ENCODE measurements around the gene ACTC1. TPM values are rescaled to one million over a fixed set of nuclear protein-coding genes. Genes with fewer than 3 reads are reported as not detected.
"Not testable (repeated sequence)": the region's sequence is repeated elsewhere in the genome, so short reads cannot be mapped to it uniquely, and the experiment has no call there.

The ACTC1 gene
- total RNA-seq: not detected in 2 replicates

- DNase-seq (ENCODE audit: low read depth in 2 of 2): peak; percentile 53 to 54
These were observed at the start of gene ACTC1 for GRCh38 chr15:34795267-34796081. TSS of gene ACTC1 (minus strand) at chr15:34795549. CDS start at chr15:34794808, 741 bp downstream.

GRCh38 chr15:34841262-34841725 lies 45.9 kb upstream of the ACTC1 start:
- no peak for DNase-seq (ENCODE audit: low read depth in 2 of 2)

DNA sequence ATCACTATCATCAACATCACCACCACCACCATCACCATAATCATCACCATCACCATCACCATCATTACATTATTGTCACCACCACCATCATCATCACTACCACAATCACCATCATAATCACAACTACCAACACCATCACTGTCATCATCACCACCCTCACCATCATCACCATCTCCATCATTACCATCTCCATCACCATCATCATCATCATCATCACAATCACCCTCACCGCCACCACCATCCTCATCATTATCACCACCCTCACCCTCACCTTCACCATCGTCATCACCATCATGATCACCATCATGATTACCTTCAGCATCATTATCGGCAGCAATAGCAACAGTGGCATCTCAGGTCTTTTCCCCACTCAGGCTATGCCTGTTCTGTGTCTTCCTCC lies 42.9 kb upstream of the ACTC1 start:
- no peak for DNase-seq (ENCODE audit: low read depth in 2 of 2)

GRCh38 chr15:34837246-34838016 lies 42.1 kb upstream of the ACTC1 start:
- peak in 1 of 2 donors; percentile 86 for DNase-seq (ENCODE audit: low read depth in 2 of 2)

DNA sequence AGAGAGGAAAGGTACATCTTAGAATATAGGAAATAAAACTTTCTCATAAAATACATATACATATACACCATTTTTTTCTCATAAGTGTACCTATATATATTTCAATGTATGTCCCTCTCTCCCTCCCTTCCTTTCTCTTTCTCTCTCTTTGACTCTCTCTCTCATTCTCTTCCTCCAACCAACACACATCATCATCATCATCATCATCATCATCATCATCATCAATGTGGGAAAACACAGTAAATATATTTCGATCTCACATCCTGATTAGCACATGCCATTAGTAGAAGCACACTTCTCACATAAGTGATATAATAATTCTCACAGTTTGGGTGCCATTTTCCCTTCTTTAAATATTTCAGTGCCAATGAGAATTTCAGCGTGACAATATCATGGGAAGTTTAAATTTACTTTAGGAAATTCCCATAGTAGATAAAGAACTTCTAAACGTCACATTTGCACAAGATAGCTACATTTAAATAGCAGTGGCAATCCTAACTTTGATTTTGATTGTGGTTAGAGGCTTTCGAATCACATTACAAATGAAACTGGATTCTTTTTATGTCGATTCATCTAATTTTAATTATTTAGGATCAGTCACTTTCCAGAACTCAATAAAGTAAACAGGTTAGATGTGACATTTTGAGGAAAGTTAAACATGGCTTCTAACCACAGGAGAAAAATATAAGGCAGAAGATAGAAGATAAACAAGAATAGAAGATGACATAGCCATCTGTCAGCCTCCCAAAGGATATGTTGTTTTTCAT lies 33.0 kb upstream of the ACTC1 start:
- DNase-seq (ENCODE audit: low read depth in 2 of 2): no peak

- DNase-seq (ENCODE audit: low read depth in 2 of 2): no peak
These were observed 26.5 kb upstream of the ACTC1 start for GRCh38 chr15:34821831-34822230.

DNA sequence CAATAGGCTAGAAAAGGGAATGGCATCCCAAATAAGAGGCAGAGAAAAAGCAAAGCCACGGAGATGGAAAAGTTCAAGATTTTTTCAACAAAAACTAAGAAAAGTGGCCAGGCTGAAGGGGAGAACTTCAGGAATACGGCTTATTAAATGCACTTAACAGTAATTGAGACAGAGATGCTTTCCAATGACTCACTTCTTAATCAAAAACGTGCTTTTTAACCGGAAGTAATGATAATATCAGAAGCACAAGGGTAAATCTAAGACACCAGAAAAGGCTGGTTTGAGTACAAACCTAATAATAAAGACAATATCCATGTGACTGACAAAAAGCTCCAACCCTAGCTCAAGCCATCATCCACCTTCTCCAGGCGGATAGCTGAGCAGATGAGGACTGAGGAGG lies 24.8 kb upstream of the ACTC1 start:
- no peak for DNase-seq (ENCODE audit: low read depth in 2 of 2)

GRCh38 chr15:34818526-34818925 lies 23.2 kb upstream of the ACTC1 start:
- no peak for DNase-seq (ENCODE audit: low read depth in 2 of 2)

- DNase-seq (ENCODE audit: low read depth in 2 of 2): no peak
These were observed 20.5 kb upstream of the ACTC1 start for GRCh38 chr15:34815836-34816235.

DNA sequence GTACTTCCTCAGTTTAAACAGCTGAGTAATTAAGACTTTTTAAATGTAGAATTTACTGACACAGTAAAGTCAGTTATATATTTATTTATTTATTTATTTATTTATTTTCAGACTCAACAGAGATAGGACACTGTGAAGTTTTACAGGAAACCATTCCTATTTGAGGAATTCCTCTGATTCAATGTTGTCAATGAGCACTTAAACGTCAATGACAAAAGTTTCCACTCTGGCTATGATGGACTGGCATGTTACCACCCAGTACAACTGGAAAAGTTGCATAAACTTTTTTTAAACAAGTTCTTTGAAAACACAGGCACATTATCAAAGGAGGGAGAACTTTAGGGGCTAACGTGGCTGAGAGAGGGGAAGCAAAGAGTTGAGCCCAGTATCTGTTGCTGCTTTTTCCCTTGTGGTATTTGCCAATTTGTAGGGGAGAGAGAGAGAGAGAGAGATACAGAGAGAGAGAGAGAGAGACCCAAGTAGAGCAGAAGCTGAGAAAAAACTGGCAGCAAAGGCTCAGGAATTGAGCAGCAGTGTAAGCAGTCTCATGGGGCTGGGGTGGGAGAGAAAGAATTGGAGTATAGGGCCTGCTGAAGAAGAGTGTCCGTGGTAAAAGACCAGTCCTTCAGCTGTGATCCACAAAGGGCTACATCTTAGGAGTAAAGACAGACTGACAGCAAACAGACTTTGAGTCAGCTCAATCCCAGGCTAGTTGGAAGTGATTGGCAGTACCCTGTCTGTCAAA lies 18.3 kb upstream of the ACTC1 start:
- DNase-seq (ENCODE audit: low read depth in 2 of 2): peak; percentile 18 to 69

DNA sequence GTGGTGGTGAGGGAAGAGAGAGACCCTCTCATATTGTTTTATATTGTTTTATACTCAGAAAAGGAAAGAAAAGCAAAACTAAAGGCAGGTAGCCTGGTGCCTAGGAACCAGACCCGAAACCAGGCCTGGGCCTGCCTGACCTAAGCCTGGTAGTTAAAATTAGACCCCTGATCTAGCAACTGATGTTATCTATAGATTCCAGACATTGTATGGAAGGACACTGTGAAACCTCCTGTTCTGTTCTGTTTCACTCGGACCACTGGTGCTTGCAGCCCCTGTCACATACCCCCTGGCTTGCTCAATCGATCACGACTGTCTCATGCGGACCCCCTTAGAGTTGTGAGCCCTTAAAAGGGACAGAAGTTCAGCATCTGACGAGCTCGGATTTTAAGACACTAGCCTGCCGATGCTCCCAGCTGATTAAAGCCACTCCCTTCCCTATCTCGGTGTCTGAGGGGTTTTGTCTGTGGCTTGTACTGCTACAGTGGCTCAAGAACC lies 17.6 kb upstream of the ACTC1 start:
- not testable (repeated sequence) for DNase-seq (ENCODE audit: low read depth in 2 of 2)

- peak in 1 of 2 donors; percentile 7 for DNase-seq (ENCODE audit: low read depth in 2 of 2)
These were observed 17.0 kb upstream of the ACTC1 start for GRCh38 chr15:34812369-34812768.

GRCh38 chr15:34810443-34811129 lies 15.2 kb upstream of the ACTC1 start:
- peak in 1 of 2 donors; percentile 87 for DNase-seq (ENCODE audit: low read depth in 2 of 2)

GRCh38 chr15:34809186-34809585 lies 13.8 kb upstream of the ACTC1 start:
- DNase-seq (ENCODE audit: low read depth in 2 of 2): no peak

- peak in 1 of 2 donors; percentile 37 for DNase-seq (ENCODE audit: low read depth in 2 of 2)
These were observed 12.7 kb upstream of the ACTC1 start for GRCh38 chr15:34808016-34808415.

DNA sequence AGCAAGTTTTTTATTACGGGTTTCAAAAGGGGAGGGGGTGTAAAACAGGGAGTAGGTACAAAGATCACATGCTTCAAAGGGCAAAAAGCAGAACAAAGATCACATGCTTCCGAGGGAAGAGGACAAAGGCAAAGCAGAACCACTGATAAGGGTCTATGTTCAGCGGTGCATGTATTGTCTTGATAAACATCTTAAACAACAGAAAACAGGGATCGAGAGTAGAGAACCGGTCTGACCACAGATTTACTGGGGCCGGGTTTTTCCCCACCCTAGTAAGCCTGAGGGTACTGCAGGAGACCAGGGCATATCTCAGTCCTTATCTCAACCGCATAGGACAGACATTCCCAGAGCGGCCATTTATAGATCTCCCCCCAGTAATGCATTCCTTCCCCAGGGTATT lies 11.9 kb upstream of the ACTC1 start:
- DNase-seq (ENCODE audit: low read depth in 2 of 2): not testable (repeated sequence)

DNA sequence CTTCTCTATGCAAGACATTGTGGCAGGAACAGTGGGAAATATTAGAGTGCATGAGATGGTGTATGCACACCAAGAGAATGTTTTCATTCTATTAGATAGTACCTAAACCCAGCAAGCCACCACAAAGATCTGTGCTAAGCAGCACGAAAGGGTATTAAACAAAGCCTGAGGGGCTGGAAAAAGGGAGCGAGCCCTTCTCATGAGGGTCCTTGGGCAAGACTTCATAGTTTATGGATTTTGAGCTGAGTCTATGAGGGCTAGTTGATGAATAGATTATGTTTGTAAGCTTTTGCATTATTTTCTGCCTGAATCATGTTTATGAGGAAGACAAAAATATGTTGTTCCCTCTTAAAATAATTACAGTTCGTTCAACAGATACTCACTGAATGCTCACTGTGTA lies 9.4 kb upstream of the ACTC1 start:
- DNase-seq (ENCODE audit: low read depth in 2 of 2): no peak

DNA sequence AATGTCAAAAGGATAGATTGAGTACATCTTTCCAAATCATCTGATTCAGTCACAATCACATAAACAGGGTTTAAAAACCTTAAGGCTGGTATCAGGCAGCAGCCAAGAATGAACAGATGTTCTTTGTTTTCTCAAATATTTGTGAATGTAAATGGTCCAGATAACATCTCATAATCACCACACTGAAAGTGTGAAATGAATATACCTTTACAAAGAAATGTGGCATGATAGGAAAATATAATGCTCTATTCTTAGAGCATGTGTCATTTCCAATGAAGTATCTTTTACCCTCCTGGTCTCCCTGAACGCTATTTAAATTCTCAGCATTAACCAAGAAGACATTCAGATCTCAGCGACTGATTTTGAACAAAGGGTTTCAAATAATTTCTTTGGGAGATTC lies 8.8 kb upstream of the ACTC1 start:
- DNase-seq (ENCODE audit: low read depth in 2 of 2): no peak

GRCh38 chr15:34802803-34803750 lies 7.7 kb upstream of the ACTC1 start:
- DNase-seq (ENCODE audit: low read depth in 2 of 2): no peak

All from lung microvascular endothelial cell (primary cell).